GM18867 (cell line): Measurements from ENCODE around the gene TRPM5.

Source experiments
- ATAC-seq: cut with Tn5 transposase; IDR thresholded peaks from one replicate; pipeline ENCODE4 v1.9.1; 2021; ENCODE audit warnings: mild to moderate bottlenecking, moderate library complexity; ENCODE audit not compliant: unreplicated experiment

The TRPM5 gene

DNA sequence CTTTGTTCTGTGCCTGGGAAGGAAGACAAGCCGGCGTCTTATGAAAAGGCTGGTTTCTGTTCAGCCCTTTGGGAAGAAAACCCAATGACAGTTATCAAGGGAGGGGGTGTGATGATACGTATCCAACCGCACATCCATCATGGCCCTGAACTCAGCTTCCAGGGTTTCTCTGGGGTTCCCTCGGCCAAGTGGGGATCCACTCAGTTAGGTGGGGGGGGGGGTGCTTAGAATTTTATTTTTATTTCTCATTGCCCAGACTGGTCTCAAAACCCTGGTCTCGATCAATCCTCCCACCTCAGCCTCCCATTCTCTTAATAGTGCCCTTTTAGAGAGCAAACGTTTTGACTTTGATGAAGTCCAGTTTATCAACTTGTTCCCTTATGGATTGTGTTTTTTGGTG lies 26.2 kb upstream of the TRPM5 start:
- ATAC-seq, result no peak

DNA sequence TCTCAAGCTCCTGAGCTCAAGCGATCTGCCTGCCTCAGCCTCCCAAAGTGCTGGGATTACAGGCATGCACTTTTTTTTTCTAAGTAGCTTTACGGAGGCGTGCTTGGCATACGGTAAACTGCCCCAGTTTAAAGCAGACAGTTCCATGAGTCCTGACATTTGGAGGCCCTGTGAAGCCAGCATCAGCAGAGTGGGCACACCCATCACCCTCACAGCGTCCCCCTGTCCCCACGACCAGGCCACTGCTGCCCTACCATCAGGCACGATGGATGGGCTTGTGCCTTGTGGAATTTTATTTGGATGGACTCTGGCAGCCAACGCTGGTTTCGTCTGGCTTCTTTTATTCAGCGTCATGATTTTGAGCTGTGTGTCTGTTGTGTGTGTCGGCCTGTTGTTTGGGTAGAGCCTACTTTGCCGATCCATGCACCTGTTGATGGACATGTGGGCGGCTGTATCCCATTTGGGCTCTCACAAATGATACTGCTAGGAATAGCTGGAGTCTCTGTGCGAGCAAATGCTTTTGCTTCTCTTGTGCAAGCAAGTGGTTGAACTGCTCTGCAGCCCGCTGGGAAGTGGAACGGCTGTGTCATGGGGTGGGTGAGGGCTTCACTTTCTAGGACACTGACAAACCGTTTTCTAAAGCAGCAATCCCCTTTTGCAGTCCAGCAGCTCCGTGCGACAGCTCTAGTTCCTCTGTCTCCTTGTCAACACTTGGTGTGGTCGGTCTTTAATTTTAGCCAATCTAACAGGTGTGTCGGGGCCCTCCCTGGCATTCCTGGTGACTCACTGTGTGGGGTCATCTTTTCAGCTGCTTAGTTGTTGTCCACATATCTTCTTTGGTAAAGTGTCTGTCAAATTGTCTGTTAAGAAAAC lies 24.3 kb upstream of the TRPM5 start:
- no peak for ATAC-seq

DNA sequence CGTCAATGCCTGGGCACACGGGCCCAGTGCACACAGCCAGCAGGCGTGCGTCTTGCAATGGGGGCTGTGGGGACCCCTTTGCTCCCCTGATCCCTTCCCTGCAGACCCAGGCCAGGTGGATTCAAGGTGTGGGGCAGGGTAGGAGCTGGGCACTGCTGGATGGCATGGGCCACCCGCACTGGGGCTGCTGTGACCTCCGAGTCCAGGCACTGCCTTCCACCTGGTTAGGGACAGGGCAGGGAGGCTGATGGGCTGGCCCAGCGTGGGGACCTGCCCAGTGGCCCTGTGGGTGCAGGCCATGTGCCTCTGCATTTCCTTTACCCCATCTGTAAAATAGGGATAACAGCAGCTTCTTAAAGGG lies 23.4 kb upstream of the TRPM5 start:
- no peak for ATAC-seq

DNA sequence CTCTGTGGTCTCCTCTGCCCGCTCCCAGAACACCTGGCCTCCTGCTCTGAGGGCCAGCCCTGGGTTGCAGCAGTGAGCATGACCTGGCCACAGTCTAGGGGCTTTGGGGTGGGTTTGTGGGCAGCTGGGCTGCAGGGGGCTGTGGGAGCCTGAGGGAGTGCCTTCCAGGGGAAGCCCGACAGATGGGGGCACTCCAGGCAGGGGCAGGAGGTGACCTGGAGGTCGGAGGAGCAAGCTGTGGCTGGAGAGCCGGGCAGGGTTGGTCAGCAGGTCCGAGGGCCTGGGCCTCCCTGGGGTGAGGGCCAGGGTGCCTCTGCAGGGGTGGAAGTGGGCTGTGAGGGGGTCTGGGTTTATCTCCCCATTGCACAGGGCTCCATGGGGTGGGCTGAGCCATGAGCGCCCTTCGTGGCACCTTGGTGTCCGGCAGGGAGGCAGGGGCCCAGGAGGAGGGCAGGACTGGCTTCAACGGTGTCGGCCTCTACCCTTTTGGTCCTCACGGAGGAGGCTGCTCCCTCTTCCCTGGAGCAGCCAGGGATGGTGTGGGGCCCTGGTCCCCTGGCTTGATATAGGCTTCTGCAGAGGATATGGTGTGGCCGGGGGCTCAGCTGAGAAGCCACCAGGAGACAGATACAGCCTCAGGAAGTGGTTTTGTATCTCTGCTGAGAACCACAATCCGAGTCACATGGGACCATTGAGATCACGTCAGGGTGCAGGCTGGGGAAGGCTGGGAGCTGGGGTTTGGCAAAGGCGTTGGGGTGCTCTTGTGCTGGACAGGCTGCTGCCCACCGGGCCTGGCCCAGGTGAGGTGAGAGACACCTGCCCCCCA lies 22.8 kb upstream of the TRPM5 start:
- peak; percentile 42 for ATAC-seq

DNA sequence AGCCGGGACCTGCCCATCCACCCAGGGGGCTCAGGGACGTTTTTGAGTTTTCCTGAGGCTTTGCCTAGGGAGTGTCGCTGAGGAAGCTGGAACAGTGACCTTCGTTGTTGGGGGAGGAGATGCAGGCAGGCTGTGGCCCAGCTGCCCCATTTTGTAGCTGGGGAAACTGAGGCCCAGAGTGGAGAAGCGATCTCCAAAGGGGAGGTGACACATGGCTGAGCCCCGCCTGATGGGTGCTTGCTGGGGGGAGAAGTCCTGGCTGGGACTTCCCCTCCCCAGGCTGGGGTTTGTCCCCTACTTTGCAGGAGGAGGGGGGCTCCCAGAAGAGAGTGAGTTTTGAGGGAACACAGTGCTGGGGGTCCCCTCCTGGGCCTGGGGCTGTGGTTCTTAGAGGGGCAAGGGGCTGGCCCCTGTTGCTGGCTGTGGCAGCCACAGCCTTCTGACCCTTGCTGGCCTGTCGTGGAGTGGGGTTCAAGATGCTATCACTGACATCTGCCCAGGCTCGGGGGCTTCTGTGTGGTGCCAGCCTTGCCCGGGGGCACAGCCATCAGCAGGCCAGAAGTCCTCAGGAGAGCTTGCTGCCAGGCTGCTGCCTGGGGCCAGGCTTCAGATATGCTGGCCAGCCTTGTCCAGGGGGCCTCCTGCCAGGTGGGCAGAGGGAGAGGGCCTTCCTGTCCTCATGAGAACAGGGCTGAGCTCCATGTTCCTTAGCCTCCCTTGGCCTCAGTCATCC lies 21.9 kb upstream of the TRPM5 start:
- ATAC-seq, result no peak

DNA sequence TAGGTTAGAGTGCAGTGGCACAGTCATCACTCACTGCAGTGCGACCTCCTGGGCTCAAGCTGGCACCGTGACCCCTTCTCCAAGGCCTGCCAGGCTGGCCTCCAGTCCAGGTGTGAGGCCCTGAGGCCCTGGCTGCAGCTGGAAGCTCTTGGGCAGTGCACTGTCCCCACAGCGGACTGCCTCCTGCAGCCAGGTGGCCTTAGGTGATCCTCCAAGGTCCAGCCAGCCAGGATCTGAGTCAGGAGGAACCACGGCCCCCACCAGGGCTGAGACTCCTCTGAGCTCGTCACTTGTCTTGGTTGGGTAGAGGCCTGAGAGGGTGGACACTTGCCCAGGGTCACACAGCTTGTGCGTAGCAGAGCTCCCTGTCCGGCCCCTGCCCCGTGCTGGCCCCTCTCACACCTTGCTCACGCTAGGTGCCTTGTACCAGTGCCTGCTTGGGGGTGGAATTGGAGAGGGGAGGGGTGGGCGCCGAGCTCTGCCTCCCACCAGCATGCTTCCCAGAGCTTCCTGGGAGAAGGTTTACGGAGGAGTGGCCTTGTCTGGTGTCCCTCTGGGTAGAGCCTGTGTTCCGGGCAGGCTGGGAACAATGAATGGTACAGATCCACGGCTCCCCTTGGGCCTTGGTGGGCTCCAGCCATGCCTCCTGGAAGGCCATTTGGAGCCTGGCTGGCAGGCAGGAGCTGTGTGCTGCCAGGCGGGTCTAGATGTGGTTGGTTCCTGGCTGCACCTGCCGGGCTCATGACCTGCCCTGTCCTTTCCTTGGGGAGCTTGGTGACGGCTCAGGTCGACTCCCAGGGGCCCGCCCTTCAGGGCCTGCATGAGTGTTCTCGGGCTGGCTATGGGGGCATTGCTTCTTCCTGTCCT lies 21.1 kb upstream of the TRPM5 start:
- ATAC-seq, result no peak

DNA sequence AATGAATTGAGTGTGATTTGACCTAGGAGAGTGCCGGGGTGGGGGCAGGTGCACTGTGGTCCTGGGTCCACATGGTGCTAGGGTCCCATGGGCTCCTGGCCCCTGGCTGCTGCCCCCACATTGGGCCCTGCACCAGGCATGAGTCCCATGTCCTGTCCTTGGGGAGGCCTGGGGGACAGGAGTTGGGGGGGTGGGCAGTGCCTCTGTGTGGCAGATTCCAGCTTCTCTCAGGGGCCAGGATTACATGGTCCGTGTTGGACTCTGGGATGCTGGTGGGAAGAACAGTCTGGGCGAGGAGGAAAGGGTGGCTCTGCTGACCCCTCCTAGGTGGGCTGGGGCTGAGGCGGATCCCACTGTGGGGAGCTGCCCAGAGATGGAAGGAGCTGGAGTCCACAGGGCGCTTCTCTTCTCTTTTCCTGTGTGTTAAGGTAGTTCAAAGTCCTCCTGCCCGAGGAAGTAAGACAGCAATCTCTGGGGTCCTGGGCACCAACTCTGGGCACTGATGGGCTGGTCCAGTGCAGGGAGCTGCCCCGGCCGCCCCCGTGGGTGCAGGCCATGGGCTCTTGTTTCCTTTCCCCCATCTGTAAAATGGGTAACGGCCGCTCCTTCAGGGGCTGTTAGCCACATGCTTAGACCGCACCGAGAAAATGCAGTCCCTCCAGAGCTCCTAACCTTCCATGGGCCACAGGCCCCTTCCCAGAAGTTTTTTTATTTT lies 20.3 kb upstream of the TRPM5 start:
- no peak for ATAC-seq

DNA sequence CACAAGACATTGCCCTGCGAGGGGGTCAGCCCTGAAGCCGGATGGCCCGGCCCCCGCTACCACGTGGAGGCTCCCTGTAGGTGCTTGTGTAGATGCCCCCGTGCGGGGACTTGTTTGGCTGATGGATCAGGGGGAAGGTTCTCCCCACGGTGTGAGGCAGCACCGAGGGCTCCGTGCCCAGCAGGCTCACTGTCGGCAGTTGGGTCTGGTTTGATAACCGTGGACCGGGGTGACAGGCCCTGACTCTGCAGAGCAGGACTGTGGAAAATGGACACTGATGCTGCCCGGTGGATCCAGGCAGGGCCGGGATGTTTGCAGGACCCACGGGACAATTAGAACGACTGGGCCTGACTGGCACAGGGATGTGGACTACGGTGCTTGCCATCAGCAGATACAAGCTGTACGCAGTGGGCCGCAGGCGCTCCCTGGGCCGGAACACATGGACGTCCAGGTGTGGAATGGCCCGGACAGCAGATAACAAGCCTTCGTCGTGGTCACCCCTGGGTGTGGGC lies 19.5 kb upstream of the TRPM5 start:
- ATAC-seq, result no peak

DNA sequence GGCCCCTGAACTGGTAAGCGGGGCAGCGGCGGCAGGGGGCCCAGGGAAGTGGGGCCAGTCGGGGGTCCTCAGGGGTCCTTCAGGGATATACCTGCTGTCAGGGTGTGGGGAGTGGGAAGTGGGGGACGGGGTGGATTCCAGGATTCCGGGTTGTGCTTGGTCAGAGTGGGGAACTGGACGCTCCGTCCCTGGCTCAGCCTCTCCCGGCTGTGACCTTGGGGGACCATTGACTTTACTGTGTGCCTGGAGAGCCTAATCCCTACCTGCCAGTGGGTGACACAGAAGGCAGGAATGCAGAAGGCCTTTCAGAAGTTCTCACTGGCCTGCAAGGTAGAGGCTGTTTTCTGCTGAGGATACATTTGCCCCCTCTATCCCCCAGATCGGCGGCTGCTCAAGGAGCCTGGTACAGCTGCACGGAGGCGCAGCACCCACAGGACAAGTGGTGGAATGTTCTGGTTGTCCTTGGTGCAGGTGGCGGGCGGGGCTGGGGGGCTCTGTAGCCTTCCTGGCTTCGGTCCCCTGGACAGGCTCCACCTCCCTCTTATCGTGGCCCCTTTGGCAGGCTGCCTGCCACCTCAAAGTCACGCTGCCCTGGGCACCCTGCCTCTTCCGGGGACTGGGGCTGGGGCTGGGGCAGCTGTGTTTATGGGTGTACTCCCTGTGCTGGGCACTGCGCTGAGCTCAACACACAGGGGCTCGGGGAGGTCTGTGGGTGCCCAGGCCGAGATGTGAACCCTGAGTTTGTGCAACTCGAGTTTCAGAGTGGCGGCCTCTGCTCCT lies 18.9 kb upstream of the TRPM5 start:
- ATAC-seq, result no peak

DNA sequence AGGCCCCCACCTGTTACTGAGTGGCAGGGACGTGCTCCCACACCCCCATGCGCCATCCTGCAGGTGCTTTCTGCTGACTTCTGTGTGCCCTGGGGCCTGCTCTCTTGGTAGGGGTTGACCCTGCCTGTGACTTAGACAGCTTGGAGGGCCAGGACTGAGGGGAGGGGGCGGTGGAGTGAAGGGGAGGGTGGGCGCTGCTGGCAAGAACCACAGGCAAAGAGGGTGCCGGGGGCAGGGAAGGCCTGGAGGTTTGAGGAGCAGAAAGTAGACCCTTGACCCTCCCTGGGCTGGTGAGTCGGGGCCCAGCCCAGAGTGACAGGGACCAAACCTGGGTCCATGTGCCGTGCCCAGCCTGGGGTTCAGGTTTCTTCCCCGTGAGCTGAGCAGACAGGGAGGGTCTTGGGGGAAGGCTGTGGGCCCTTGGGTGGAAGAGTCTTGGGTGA lies 18.2 kb upstream of the TRPM5 start:
- ATAC-seq, result no peak

DNA sequence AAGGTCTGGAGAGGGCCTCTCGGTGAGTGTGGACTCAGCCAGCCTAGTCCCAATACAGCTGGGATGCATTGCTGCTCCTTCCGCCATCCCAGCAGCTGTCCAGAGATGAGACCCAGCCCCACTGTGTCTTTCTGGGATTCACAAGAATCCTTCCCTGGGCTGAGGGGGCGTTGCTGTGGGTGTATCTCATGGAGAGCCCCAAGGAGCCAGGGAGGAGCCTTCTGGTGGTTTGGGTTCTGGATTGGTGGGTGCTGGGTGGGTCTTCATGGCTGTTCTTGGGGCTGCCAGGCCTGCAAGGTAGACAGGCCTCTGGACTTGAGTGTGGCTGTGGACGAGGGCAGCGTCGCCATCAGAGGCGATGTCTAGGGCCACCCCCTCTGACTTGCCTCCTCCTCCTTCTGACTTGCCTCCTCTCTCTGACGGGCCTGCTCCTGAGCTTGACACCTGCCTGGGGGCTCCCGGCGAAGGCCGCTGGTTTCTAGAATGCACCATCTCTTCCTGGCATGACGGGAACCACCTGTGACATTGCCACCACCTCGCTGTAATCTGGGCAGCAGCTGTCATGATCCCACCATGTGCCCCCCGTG lies 17.7 kb upstream of the TRPM5 start:
- no peak for ATAC-seq

DNA sequence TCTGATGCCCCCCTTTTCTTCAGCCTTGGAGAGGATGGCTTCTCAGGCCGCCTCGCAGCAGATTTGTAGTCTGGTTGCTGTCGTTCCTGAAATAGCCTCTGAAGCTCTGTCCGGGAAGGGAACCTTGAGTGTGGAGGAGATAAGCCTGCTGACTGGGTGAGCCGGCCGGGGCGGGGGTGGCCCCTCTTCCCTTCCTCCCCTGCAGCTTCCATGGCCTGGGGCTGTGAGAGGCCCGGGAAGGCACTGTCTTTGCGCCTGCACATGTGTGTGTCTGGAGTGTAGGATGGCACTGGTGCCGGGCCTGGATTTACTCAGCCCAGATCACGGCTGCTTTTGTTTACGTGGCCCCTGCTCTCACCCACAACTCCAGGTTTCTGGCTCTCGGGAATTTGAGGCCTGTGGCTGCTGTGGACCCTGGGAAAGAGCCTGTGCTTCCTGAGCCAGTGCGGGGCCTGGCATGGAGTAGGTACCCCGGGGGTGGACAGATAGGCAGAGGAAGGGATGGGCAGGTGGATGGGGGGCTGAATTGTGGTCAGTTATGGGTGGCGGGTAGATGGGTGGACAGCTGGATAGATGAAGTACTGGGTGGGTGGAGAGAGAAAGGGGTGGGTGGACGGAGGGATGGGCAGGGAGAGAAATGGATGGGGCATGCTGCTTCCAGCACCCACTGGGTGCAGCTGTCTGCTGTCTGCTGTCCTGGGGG lies 17.1 kb upstream of the TRPM5 start:
- ATAC-seq, result no peak

DNA sequence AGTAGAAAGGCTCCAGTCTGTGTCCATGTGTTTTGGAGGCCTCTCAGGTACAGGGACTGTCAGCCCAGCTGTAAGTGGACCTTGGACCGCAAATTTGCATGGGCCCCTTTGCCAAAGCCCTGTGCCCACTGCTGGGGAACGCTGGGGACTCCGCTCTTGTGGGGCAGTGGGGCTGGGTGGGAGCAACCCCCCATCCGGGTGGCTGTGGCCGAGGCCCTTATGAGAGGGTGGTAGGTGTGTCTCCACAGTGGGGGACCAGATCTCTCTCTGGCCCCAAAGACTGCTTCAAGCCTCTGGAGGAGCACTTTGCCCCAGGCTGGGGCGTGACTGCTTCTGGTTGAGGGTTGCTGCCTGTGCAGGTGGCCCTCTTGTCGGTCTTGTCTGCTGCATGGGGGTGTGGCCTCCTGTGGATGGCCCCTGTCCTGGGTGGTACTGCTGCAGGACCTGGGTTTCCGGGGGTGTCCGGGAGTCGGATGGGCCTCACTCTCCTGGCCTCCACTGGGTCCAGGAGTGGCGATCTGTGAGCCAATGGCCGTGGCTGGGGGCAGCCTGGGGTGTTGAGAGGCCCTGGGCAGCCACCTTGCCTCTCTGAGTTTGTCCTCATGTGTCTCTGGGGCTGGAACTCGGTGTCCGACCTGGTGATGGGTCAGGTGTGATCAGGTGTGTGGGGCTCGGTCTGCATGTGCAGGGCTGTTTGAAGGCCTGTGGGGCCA lies 16.4 kb upstream of the TRPM5 start:
- ATAC-seq, result no peak

DNA sequence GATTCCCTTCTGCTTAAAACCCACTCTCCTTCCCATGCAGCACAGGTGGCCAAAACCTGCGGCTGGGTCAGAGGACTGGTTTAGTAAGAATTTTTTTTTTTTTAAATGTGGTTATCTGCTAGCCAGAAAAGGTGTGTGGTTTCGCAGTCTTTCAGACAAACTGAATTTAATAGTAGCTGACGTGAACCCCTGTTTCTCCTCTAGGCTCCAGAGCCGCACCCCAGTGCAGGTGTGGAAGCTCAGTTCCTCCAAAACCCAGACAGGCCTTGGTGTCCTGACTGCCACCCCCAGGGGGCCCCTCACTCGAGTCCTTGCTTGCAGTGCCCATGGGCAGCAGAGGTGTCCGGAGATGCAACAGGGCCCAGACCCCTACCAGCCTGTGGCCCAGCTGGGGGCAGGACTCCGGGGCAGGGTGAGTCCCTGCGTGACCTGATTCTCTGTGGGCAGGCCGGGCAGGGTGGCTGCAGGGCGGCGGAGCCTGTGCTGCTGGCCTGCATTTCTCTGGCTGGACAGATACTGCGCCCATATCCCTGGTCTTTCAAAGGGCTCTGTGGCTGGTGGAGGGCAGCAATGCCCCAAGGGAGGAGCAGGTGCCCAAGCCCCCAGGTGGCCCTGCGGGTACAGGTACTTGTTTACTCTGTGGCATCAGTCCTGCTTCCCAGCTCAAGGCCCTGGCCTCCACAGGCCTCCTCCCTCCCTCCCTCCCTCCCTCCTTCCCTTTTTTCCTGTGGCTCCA lies 15.7 kb upstream of the TRPM5 start:
- no peak for ATAC-seq

DNA sequence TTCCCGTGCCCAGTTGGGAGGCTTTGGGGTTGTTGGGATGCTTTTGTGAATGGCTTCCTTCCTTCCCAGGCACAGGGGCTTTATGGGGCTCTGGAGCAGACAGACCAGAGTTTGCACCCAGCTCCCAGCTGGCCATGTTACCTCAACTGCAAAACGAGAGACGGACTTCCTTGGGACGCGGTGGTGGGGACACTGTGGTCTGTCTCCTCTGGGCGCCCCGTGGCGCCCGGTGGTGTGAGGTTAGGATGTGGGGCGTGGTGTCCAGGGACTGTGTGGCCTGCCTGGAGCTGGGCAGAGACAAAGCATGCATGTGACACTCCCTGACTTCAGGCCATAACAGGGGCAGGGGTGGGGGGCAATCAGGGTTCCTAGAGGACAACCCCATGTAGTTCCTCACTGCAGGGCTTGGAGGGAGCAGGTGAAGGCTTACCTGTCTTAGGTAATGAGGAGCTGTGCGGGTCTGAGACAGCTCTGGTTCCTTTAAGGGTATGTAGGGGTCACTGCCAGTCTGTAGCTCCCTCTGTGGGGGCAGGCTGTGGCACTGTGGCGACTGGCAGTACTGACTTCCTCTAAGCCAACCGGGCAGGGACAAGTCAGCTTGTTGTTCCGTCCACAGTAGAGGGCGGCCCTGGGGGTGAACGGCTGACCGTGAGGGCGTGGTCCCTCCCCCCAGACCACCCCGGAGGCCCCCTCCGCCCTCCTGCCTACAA lies 14.9 kb upstream of the TRPM5 start:
- no peak for ATAC-seq

DNA sequence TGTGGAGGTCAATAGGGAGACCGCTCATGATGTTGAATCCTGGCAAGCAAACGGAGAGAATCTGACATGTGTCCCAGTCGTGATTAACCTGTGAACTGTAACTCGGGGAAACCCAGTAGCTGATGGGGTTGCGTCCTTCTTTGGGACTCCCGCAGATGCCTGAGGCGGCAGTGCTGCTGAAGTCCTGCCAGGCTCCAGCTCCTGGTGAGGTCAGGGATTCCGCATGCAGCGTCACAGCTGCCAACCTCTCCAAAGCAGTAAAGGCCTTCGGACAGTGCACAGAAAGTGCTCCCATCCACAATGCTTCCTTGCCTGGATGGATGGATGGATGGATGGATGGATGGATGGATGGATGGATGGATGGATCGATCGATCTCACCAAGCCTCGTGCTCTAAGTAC lies 14.0 kb upstream of the TRPM5 start:
- ATAC-seq, result no peak
